ENCODE results near the gene KIF3B.

- TF ChIP-seq PKNOX1 (IDR thresholded peaks at IDR 0.05) (no peak), BHLHE40 (IDR thresholded peaks at IDR 0.05; ENCODE audit: borderline replicate concordance) (no peak)
These were observed 90.9 kb downstream of the KIF3B start for GRCh38 chr20:32368323-32368722.

Data from HEK293T (cell line).